Lower leg skin (tissue), 4 donors: ENCODE measurements around the gene PTPRN2. TPM values are rescaled to one million over a fixed set of nuclear protein-coding genes. Genes with fewer than 3 reads are reported as not detected.

ENCODE experiments used
- DNase-seq, 2 donors: peaks; one replicate each; pipeline ENCODE4 v3.0.0-alpha.2; 2019; ENCODE audit warnings: low spot score in 2 of 2
- H3K4me3 ChIP-seq: fragments of 200-600 bp; sonication (generic); 2 replicates; pipeline ENCODE4 v1.5.1; 2017; ENCODE audit warnings: mild to moderate bottlenecking, low read depth; ENCODE audit not compliant: poor library complexity, severe bottlenecking
- POLR2A ChIP-seq, 2 donors: fragments of 450-650 bp; IDR thresholded peaks; one replicate each; pipeline ENCODE4 v1.6.1; 2016 to 2017; ENCODE audit warnings: antibody characterized with exemption in 2 of 2, mild to moderate bottlenecking in 1 of 2, moderate library complexity in 1 of 2
- WGBS, 2 donors: methylation state at CpG; one replicate each; pipeline ENCODE4 v1.1.5; 2018; 5-methylcytosine and 5-hydroxymethylcytosine counted together
- intact Hi-C: fragments of 100-400 bp; cut with DNase I; formaldehyde crosslinking; loops from one replicate; pipeline ENCODE4 v1.15.0; 2023; ENCODE audit warnings: low total_unique reads
- total RNA-seq, 4 donors: library from RNA; depleted of rRNA; stranded (reverse); fragments of >200 nt; gene quantifications; one replicate each; pipeline ENCODE4 v1.1.0, GENCODE V29; 2016
- TF ChIP-seq, protein P1 (sequence below), 3 donors: fragments of 450-650 bp; IDR thresholded peaks; one replicate each; pipeline ENCODE4 v1.5.1; 2016; ENCODE audit warnings: antibody characterized with exemption in 3 of 3, mild to moderate bottlenecking in 3 of 3, moderate library complexity in 2 of 3

Gene PTPRN2
- total RNA-seq, 4 donors from 2014 or later, result 0.11 to 1.6 (median 0.92) TPM

DNA sequence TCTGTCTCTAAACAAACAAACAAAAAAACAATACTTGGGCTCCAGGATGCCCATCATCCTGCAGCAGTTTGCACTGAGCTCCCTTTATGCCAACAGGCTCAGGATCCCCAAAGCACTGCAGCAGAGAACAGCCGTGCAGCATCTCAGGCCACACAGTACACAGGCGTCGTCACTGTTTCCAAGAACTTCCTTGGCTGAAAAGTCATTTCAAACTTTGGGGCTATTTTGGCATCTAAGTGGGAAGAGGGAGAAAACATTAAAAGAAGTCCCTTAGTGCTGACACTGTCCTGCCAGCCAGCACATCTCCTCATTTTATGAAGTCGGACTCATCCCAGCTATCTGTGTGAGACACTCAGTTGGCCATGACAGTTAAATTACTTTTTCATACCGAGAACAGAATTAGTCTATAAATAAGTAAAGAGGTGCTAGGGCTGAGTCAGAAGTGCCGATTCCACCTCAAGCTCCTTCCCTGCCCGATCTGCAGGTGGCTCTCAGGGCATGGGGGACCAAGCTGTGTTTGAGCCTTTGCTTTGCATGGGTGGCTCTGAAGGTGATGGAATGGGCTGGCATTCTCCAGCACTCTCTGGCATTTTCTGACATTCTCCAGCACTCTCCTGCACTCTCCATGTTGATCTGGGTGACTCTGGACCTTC is 68.5 kb downstream of the PTPRN2 start:
- DNase-seq, result no peak
- 79 to 83% methylated on average over 7 of the region's 7 CpGs for WGBS, 2 donors
- no peak for TF ChIP-seq POLR2A (IDR thresholded peaks at IDR 0.05)
- TF ChIP-seq, protein P1, sequence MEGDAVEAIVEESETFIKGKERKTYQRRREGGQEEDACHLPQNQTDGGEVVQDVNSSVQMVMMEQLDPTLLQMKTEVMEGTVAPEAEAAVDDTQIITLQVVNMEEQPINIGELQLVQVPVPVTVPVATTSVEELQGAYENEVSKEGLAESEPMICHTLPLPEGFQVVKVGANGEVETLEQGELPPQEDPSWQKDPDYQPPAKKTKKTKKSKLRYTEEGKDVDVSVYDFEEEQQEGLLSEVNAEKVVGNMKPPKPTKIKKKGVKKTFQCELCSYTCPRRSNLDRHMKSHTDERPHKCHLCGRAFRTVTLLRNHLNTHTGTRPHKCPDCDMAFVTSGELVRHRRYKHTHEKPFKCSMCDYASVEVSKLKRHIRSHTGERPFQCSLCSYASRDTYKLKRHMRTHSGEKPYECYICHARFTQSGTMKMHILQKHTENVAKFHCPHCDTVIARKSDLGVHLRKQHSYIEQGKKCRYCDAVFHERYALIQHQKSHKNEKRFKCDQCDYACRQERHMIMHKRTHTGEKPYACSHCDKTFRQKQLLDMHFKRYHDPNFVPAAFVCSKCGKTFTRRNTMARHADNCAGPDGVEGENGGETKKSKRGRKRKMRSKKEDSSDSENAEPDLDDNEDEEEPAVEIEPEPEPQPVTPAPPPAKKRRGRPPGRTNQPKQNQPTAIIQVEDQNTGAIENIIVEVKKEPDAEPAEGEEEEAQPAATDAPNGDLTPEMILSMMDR (IDR thresholded peaks at IDR 0.05), result no peak
- no peak overlapping the region for H3K4me3 ChIP-seq
- intact Hi-C loops, result no loop called here

DNA sequence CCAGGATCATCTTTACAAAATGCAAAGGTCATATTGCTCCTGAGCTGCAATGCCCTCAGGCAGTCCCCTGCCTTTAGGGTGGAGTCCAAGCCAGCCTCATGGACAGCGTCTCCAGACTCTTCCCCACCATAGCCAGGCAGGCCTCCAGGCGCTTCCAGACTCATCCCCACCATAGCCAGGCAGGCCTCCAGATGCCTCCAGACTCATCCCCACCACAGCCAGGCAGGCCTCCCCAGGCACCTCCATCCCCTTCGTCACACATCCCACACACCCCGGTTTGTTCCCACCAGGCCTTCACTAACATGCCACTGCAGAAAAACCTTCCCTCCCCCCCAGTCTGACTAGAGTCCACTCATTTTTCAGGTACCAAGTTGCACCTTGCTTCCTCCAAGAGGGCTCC is 70.1 kb downstream of the PTPRN2 start:
- TF ChIP-seq, protein P1 (IDR thresholded peaks at IDR 0.05), result no peak
- no peak for TF ChIP-seq POLR2A (IDR thresholded peaks at IDR 0.05)
- DNase-seq, result no peak
- intact Hi-C loops, result no loop called here
- 80 to 87% methylated on average over 4 of the region's 4 CpGs for WGBS, 2 donors
- no peak overlapping the region for H3K4me3 ChIP-seq

DNA sequence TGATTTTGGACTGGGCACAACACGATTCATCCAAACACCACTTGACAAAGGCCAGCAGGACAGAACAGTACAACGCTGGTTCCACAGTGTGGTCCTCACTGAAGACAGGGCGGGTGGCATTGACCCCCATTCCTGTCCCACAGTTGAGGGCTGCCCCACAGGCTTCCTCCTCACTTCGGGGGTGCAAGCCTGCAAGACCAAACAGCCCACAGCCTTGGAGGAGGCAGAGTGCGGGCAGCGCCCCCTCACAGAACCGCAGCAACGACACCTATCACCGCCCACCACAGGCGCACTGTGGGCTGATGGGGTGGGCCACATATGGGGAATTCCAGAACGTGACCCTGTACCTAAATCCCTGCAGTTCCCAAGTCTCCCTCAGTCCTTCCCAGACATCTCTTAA is 70.6 kb downstream of the PTPRN2 start:
- H3K4me3 ChIP-seq, result no peak overlapping the region
- TF ChIP-seq, protein P1 (IDR thresholded peaks at IDR 0.05), result no peak
- TF ChIP-seq POLR2A (IDR thresholded peaks at IDR 0.05), result no peak
- WGBS, 2 donors, result 88 to 95% methylated on average over 9 to 11 of the region's 11 CpGs
- intact Hi-C loops, result no loop called here
- DNase-seq, result no peak

DNA sequence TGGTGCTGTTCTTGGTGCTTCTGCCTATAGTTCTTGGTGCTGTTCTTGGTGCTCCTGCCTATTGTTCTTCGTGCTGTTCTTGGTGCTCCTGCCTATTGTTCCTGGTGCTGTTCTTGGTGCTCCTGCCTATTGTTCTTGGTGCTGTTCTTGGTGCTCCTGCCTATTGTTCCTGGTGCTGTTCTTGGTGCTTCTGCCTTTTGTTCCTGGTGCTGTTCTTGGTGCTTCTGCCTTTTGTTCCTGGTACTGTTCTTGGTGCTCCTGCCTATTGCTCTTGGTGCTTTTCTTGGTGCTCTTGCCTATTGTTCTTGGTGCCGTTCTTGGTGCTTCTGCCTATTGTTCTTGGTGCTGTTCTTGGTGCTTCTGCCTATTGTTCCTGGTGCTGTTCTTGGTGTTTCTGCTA is 71.1 kb downstream of the PTPRN2 start:
- intact Hi-C loops, result no loop called here
- H3K4me3 ChIP-seq, result no peak overlapping the region
- TF ChIP-seq, protein P1 (IDR thresholded peaks at IDR 0.05), result no peak
- no peak for TF ChIP-seq POLR2A (IDR thresholded peaks at IDR 0.05)
- WGBS, 2 donors, result 81 to 97% methylated on average over 2 of the region's 2 CpGs
- DNase-seq, result no peak

DNA sequence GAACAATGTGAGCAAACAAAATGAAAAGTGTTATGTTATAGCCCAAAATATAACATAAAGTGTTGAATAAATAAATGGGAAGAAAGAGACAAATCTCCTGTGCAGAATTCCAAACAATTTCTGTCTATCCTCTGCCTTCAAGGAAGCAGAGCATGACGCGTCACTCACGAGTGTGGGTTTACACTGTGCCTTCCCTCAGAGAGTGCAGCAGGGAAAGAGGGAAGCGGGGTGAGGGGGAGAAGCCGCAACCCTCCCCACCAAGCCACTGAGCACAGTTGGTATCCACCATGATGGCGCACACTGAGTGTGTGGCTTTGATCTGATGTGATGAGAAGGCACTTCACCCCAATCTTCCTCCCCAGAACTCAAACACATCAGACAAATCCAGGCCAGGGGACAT is 74.8 kb downstream of the PTPRN2 start:
- no peak for TF ChIP-seq POLR2A (IDR thresholded peaks at IDR 0.05)
- WGBS, 2 donors, result 89 to 91% methylated on average over 6 of the region's 6 CpGs
- no peak overlapping the region for H3K4me3 ChIP-seq
- DNase-seq, result no peak
- intact Hi-C loops, result no loop called here

DNA sequence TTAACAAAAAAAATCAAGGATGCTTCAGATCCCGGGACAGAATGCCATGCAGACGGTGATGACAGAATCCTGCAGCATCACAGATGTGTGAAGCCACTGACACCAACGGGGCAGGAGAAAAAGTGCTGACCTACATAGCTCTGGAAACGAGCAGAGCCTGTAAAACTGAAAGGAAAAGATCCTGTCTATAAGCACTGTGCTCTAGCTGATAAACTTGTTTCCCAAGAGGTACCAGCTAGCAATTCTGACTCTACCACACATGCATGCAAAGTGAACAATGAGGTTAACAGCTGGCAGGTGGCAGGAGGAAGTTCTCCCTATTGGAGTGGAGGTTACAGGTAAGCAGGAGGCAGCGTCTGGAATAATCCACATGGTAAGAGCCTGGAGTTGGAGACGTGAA is 75.6 kb downstream of the PTPRN2 start:
- no peak for DNase-seq
- TF ChIP-seq POLR2A (IDR thresholded peaks at IDR 0.05), result no peak
- TF ChIP-seq, protein P1 (IDR thresholded peaks at IDR 0.05), result no peak
- intact Hi-C loops, result no loop called here
- no peak overlapping the region for H3K4me3 ChIP-seq
- WGBS, 2 donors, result 77 to 79% methylated on average over 6 of the region's 6 CpGs
